Fibroblast of lung (primary cell): ENCODE data around the gene SLC25A30. TPM values are rescaled to one million over a fixed set of nuclear protein-coding genes. Genes with fewer than 3 reads are reported as not detected.
A peak's percentile ranks its signal among the peaks of the same experiment; 100 is the strongest.

Source experiments
- DNase-seq, 2 donors: peaks; one replicate each; pipeline versions ENCODE4 v3.0.0 to v3.0.0-alpha.2; 2010; ENCODE audit warnings: low read depth in 2 of 2
- H2AFZ ChIP-seq: 2 replicates; pipeline ENCODE4 v1.5.1; 2012; ENCODE audit warnings: low read length, control low read depth, inconsistent platforms
- H3K27ac ChIP-seq: 2 replicates; pipeline ENCODE4 v1.5.1; 2011; ENCODE audit warnings: low read length, control low read depth; ENCODE audit not compliant: insufficient read depth
- H3K27me3 ChIP-seq: 2 replicates; pipeline ENCODE4 v1.5.1; 2011; ENCODE audit warnings: mild to moderate bottlenecking, low read length; ENCODE audit not compliant: control insufficient read depth, insufficient read depth
- H3K36me3 ChIP-seq: 2 replicates; pipeline ENCODE4 v1.5.1; 2011; ENCODE audit warnings: low read length; ENCODE audit not compliant: control insufficient read depth, insufficient read depth
- H3K4me1 ChIP-seq: 2 replicates; pipeline ENCODE4 v1.5.1; 2011; ENCODE audit warnings: low read length; ENCODE audit not compliant: control insufficient read depth, insufficient read depth; ENCODE audit errors: extremely low read depth
- H3K4me2 ChIP-seq: 2 replicates; pipeline ENCODE4 v1.5.1; 2011; ENCODE audit warnings: low read length, control low read depth; ENCODE audit not compliant: insufficient read depth; ENCODE audit errors: extremely low read depth
- H3K4me3 ChIP-seq, 4 experiments: fragments of 200-600 bp in 1 of 4; sonication (generic) in 1 of 4; replicated peaks in 1 of 4; 2 replicates each; pipeline ENCODE4 v1.5.1; 2011 to 2016; ENCODE audit warnings: low read length in 4 of 4, low read depth in 3 of 4, mild to moderate bottlenecking in 3 of 4, control low read depth in 2 of 4, inconsistent platforms in 1 of 4, mixed read lengths in 1 of 4; ENCODE audit not compliant: insufficient read depth in 1 of 4; ENCODE audit errors: control extremely low read depth in 1 of 4
- H3K79me2 ChIP-seq: 2 replicates; pipeline ENCODE4 v1.5.1; 2012; ENCODE audit warnings: mild to moderate bottlenecking, low read length, inconsistent platforms; ENCODE audit not compliant: control insufficient read depth, insufficient read depth
- H3K9ac ChIP-seq: 2 replicates; pipeline ENCODE4 v1.5.1; 2011; ENCODE audit warnings: mild to moderate bottlenecking, low read length, control low read depth; ENCODE audit not compliant: insufficient read depth
- H3K9me3 ChIP-seq: 2 replicates; pipeline ENCODE4 v1.5.1; 2012; ENCODE audit warnings: low read depth, low read length; ENCODE audit not compliant: control insufficient read depth, insufficient read depth
- H4K20me1 ChIP-seq: 2 replicates; pipeline ENCODE4 v1.5.1; 2011; ENCODE audit warnings: low read length; ENCODE audit not compliant: control insufficient read depth, insufficient read depth; ENCODE audit errors: extremely low read depth
- CTCF ChIP-seq, 2 donors: IDR thresholded peaks in 1 of 2; conservative IDR thresholded peaks in 1 of 2; 1 replicate in 1 of 2; 2 replicates in 1 of 2; pipeline ENCODE4 v1.5.1; 2011 to 2012; ENCODE audit warnings: low read length in 2 of 2, control low read depth in 1 of 2, inconsistent platforms in 1 of 2, low read depth in 1 of 2, mild to moderate bottlenecking in 1 of 2
- EZH2 ChIP-seq: IDR thresholded peaks from 2 replicates; pipeline ENCODE4 v1.5.1; 2012; ENCODE audit warnings: low read length, control low read depth, mild to moderate bottlenecking; ENCODE audit errors: missing control alignments
- polyA minus RNA-seq: library from RNA; depleted of rRNA, polyadenylated mRNA; stranded (reverse); fragments of >200 nt; gene quantifications from 2 replicates; pipeline ENCODE4 v1.2.3, GENCODE V29; 2011; ENCODE audit warnings: low replicate concordance
- polyA plus RNA-seq, 2 donors: library from polyadenylated mRNA; depleted of rRNA in 1 of 2; stranded (reverse) in 1 of 2; unstranded in 1 of 2; fragments of >200 nt; gene quantifications; 2 replicates each; pipeline ENCODE4 v1.2.1, GENCODE V29; 2011 to 2012; ENCODE audit warnings: missing spikeins in 1 of 2
- total RNA-seq: library from RNA; depleted of rRNA; stranded (reverse); fragments of >200 nt; gene quantifications from 2 replicates; pipeline ENCODE4 v1.2.1, GENCODE V29; 2014

Gene SLC25A30, protein sequence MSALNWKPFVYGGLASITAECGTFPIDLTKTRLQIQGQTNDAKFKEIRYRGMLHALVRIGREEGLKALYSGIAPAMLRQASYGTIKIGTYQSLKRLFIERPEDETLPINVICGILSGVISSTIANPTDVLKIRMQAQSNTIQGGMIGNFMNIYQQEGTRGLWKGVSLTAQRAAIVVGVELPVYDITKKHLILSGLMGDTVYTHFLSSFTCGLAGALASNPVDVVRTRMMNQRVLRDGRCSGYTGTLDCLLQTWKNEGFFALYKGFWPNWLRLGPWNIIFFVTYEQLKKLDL
- total RNA-seq (16.2 and 27.6 TPM in 2 replicates), polyA plus RNA-seq (14.5 and 18.6 TPM in 2 replicates), polyA minus RNA-seq (17.9 and 30.6 TPM in 2 replicates)
- polyA plus RNA-seq (2012), result 9.7 and 13.4 TPM in 2 replicates

GRCh38 chr13:45417790-45418534 lies at the start of gene SLC25A30:
SLC25A30 (minus strand) TSS chr13:45418373; CDS start chr13:45411425, 6,948 bp downstream.
- peak within 1 kb of the TSS; percentile 97 for H2AFZ ChIP-seq
- H3K79me2 ChIP-seq, result peaks cover 3% of the 10 kb centered on the region
- H4K20me1 ChIP-seq, result no peaks in the 10 kb centered on the region

DNA sequence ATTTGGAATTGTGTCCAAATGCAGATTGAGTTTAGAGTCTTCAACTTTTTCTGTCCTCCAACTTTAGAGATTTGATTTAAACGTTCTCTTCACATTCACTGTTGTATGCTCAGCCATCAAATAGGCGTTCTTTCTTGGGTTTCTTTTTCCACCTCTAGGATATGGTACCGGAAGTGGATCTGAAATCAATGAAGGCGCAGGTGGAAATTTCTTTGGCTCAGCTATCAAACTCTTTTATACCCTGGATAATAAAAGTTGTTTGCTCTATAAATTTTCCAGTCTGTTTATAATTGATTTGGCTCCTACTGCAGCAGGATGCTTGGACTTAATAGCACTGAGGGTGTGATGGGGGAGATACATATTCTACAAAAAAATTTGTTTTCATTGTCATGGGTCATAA lies 48.2 kb upstream of the SLC25A30 start:
- peak overlapping the region; percentile 67 to 89 (median 84) for H3K4me3 ChIP-seq
- no peaks in the 10 kb centered on the region for H3K27me3 ChIP-seq
- no peaks in the 10 kb centered on the region for H4K20me1 ChIP-seq
- H3K4me1 ChIP-seq, result peaks cover 4% of the 10 kb centered on the region
- no peak for DNase-seq
- H3K27ac ChIP-seq, result no peak overlapping the region
- H3K79me2 ChIP-seq, result peaks cover 59% of the 10 kb centered on the region
- no peaks in the 10 kb centered on the region for H3K36me3 ChIP-seq
- no peak overlapping the region for H3K9ac ChIP-seq
- H2AFZ ChIP-seq, result no peak overlapping the region
- TF ChIP-seq EZH2 (no peak), CTCF (conservative IDR thresholded peaks at IDR 0.05 in 1 of 2, IDR thresholded peaks at IDR 0.05 in 1 of 2; ENCODE audit: low read depth in 1 of 2, low read length in 2 of 2) (no peak)
- no peaks in the 10 kb centered on the region for H3K9me3 ChIP-seq
- peak overlapping the region; percentile 84 for H3K4me2 ChIP-seq

More at GRCh38 chr13:45417790-45418534, at the start of gene SLC25A30:
- Histone ChIP-seq H3K4me2 (peak within 1 kb of the TSS; percentile 74), H3K27me3 (no peaks in the 10 kb centered on the region), H3K27ac (peak within 1 kb of the TSS; percentile 72), H3K36me3 (no peaks in the 10 kb centered on the region), H3K9me3 (no peaks in the 10 kb centered on the region), H3K4me3 (peak within 1 kb of the TSS; percentile 63 to 92 (median 80)), H3K4me1 (peaks cover 3% of the 10 kb centered on the region), H3K9ac (peak within 1 kb of the TSS; percentile 72)
- TF ChIP-seq EZH2, result no peak
- peak; percentile 84 to 92 for DNase-seq

DNA sequence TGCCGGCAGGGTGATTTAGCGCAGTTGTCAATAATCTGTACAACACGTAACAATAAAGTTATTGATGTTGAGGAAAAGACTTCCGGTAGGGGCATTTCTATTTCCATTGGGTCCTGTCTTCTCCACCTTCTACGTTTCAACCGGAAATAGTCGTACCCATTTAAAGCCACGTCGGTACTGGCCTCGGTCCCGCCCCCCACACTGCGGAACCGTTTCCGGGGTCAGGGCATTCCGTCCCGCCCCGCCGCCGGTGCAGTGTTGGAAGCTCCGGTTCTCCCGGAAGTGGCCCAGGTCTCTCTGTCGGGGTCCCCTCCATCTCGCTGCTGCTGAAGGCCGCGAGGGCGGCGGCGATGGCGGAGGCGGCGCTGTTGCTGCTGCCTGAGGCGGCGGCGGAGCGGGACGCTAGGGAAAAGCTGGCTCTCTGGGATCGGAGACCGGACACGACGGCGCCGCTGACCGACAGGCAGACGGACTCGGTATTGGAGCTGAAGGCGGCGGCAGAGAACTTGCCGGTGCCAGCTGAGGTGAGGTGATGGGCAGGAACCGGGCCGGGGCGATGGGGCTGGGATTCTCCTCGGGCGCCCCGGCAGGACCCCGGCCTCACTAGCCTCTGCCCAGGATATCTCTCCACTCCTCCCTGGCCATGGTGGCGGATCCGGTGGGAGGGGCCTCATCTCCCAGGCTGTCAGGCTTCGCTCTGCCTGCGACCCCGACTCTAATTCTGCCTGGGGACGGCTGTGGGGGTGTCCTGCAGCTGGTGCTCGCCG lies 46.7 kb upstream of the SLC25A30 start, which contains the start of gene COG3:
Gene COG3, plus strand, starts transcription at position 253 of the 767 bp plus-strand sequence. Its CDS starts 98 bp downstream, at position 351.
- Histone ChIP-seq H3K27ac (peak within 1 kb of the TSS; percentile 90), H3K9me3 (no peaks in the 10 kb centered on the region), H3K79me2 (peaks cover 44% of the 10 kb centered on the region), H2AFZ (peak within 1 kb of the TSS; percentile 75), H3K4me3 (peak within 1 kb of the TSS; percentile 67 to 89 (median 84)), H3K36me3 (no peaks in the 10 kb centered on the region), H4K20me1 (no peaks in the 10 kb centered on the region), H3K9ac (peak within 1 kb of the TSS; percentile 95), H3K4me1 (peaks cover 4% of the 10 kb centered on the region), H3K4me2 (peak within 1 kb of the TSS; percentile 84), H3K27me3 (no peaks in the 10 kb centered on the region)
- peak; percentile 97 to 98 for DNase-seq
- TF ChIP-seq EZH2 (no peak), CTCF (conservative IDR thresholded peaks at IDR 0.05 in 1 of 2, IDR thresholded peaks at IDR 0.05 in 1 of 2; ENCODE audit: low read depth in 1 of 2, low read length in 2 of 2) (peak in 1 of 2 donors; percentile 48)
